ENCODE data around the gene ADAMTS20. TPM values are rescaled to one million over a fixed set of nuclear protein-coding genes. Genes with fewer than 3 reads are reported as not detected.

ADAMTS20 gene
- total RNA-seq, 2 experiments from 2014 or later = not detected

GRCh38 chr12:43337571-43338444 lies 214.2 kb downstream of the ADAMTS20 start:
- Mint-ChIP-seq H3K4me1 (no peaks in the 10 kb centered on the region), H3K36me3 (ENCODE audit: low read depth) (no peaks in the 10 kb centered on the region), H3K4me3 (no peak overlapping the region), H3K27me3 (no peaks in the 10 kb centered on the region), H3K9me3 (no peaks in the 10 kb centered on the region), H3K27ac (no peak overlapping the region)
- DNase-seq = no peak
- POLR2A ChIA-PET = no interaction called here
- CTCF ChIA-PET = no interaction called here

GRCh38 chr12:43336962-43337555 lies 214.9 kb downstream of the ADAMTS20 start:
- no peaks in the 10 kb centered on the region for H3K36me3 Mint-ChIP-seq (ENCODE audit: low read depth)
- H3K27ac Mint-ChIP-seq = no peak overlapping the region
- ChIA-PET CTCF (no interaction called here), POLR2A (no interaction called here)
- H3K9me3 Mint-ChIP-seq = no peaks in the 10 kb centered on the region
- H3K4me1 Mint-ChIP-seq = no peaks in the 10 kb centered on the region
- H3K27me3 Mint-ChIP-seq = no peaks in the 10 kb centered on the region
- H3K4me3 Mint-ChIP-seq = no peak overlapping the region
- no peak for DNase-seq

- Mint-ChIP-seq H3K27me3 (no peaks in the 10 kb centered on the region), H3K36me3 (ENCODE audit: low read depth) (no peaks in the 10 kb centered on the region), H3K9me3 (no peaks in the 10 kb centered on the region), H3K27ac (no peak overlapping the region), H3K4me1 (no peaks in the 10 kb centered on the region), H3K4me3 (no peak overlapping the region)
- ChIA-PET POLR2A (no interaction called here), CTCF (no interaction called here)
- DNase-seq = no peak
Observed at GRCh38 chr12:43333644-43334043, 218.4 kb downstream of the ADAMTS20 start.

- Mint-ChIP-seq H3K4me1 (no peaks in the 10 kb centered on the region), H3K27ac (no peak overlapping the region), H3K4me3 (no peak overlapping the region), H3K36me3 (ENCODE audit: low read depth) (no peaks in the 10 kb centered on the region), H3K9me3 (no peaks in the 10 kb centered on the region), H3K27me3 (no peaks in the 10 kb centered on the region)
- CTCF ChIA-PET = no interaction called here
- no peak for DNase-seq
- POLR2A ChIA-PET = no interaction called here
Observed at GRCh38 chr12:43332977-43333640, 218.9 kb downstream of the ADAMTS20 start.

GRCh38 chr12:43331935-43332334 lies 220.1 kb downstream of the ADAMTS20 start:
- Mint-ChIP-seq H3K4me1 (no peaks in the 10 kb centered on the region), H3K36me3 (ENCODE audit: low read depth) (no peaks in the 10 kb centered on the region), H3K9me3 (no peaks in the 10 kb centered on the region), H3K4me3 (no peak overlapping the region), H3K27ac (no peak overlapping the region), H3K27me3 (no peaks in the 10 kb centered on the region)
- no peak for DNase-seq
- ChIA-PET POLR2A (no interaction called here), CTCF (no interaction called here)

- POLR2A ChIA-PET = no interaction called here
Observed at GRCh38 chr12:43329375-43329774, 222.6 kb downstream of the ADAMTS20 start.

GRCh38 chr12:43325786-43326185 lies 226.2 kb downstream of the ADAMTS20 start:
- ChIA-PET POLR2A (no interaction called here), CTCF (no interaction called here)
- H3K27ac Mint-ChIP-seq = no peak overlapping the region
- H3K4me3 Mint-ChIP-seq = no peak overlapping the region
- H3K4me1 Mint-ChIP-seq = no peaks in the 10 kb centered on the region
- no peaks in the 10 kb centered on the region for H3K36me3 Mint-ChIP-seq (ENCODE audit: low read depth)
- no peak for DNase-seq
- H3K9me3 Mint-ChIP-seq = no peaks in the 10 kb centered on the region
- H3K27me3 Mint-ChIP-seq = no peaks in the 10 kb centered on the region

More at GRCh38 chr12:43329375-43329774, 222.6 kb downstream of the ADAMTS20 start:
- H3K4me1 Mint-ChIP-seq = no peaks in the 10 kb centered on the region
- no peak overlapping the region for H3K4me3 Mint-ChIP-seq
- no peak overlapping the region for H3K27ac Mint-ChIP-seq
- H3K36me3 Mint-ChIP-seq (ENCODE audit: low read depth) = no peaks in the 10 kb centered on the region
- CTCF ChIA-PET = no interaction called here
- H3K9me3 Mint-ChIP-seq = no peaks in the 10 kb centered on the region
- H3K27me3 Mint-ChIP-seq = no peaks in the 10 kb centered on the region
- no peak for DNase-seq

GRCh38 chr12:43320281-43320680 lies 231.7 kb downstream of the ADAMTS20 start:
- Mint-ChIP-seq H3K9me3 (no peaks in the 10 kb centered on the region), H3K27me3 (no peaks in the 10 kb centered on the region), H3K27ac (no peak overlapping the region), H3K4me1 (no peaks in the 10 kb centered on the region), H3K36me3 (ENCODE audit: low read depth) (no peaks in the 10 kb centered on the region), H3K4me3 (no peak overlapping the region)
- CTCF ChIA-PET = no interaction called here
- POLR2A ChIA-PET = no interaction called here
- DNase-seq = no peak

GRCh38 chr12:43318021-43318420 lies 234.0 kb downstream of the ADAMTS20 start:
- H3K27ac Mint-ChIP-seq = no peak overlapping the region
- no peaks in the 10 kb centered on the region for H3K27me3 Mint-ChIP-seq
- DNase-seq = no peak
- CTCF ChIA-PET = no interaction called here
- H3K36me3 Mint-ChIP-seq (ENCODE audit: low read depth) = no peaks in the 10 kb centered on the region
- no peak overlapping the region for H3K4me3 Mint-ChIP-seq
- no peaks in the 10 kb centered on the region for H3K9me3 Mint-ChIP-seq
- no peaks in the 10 kb centered on the region for H3K4me1 Mint-ChIP-seq
- POLR2A ChIA-PET = no interaction called here

GRCh38 chr12:43317156-43317555 lies 234.8 kb downstream of the ADAMTS20 start:
- no peak for DNase-seq
- no peak overlapping the region for H3K4me3 Mint-ChIP-seq
- H3K4me1 Mint-ChIP-seq = no peaks in the 10 kb centered on the region
- CTCF ChIA-PET = no interaction called here
- H3K9me3 Mint-ChIP-seq = no peaks in the 10 kb centered on the region
- POLR2A ChIA-PET = no interaction called here
- no peaks in the 10 kb centered on the region for H3K27me3 Mint-ChIP-seq
- no peak overlapping the region for H3K27ac Mint-ChIP-seq
- H3K36me3 Mint-ChIP-seq (ENCODE audit: low read depth) = no peaks in the 10 kb centered on the region

- H3K9me3 Mint-ChIP-seq = no peaks in the 10 kb centered on the region
Observed at GRCh38 chr12:43316520-43316919, 235.5 kb downstream of the ADAMTS20 start.

GRCh38 chr12:43315961-43316360 lies 236.0 kb downstream of the ADAMTS20 start:
- CTCF ChIA-PET = no interaction called here
- Mint-ChIP-seq H3K27ac (no peak overlapping the region), H3K4me1 (no peaks in the 10 kb centered on the region), H3K4me3 (no peak overlapping the region), H3K27me3 (no peaks in the 10 kb centered on the region), H3K9me3 (no peaks in the 10 kb centered on the region), H3K36me3 (ENCODE audit: low read depth) (no peaks in the 10 kb centered on the region)
- POLR2A ChIA-PET = no interaction called here
- no peak for DNase-seq

More at GRCh38 chr12:43316520-43316919, 235.5 kb downstream of the ADAMTS20 start:
- DNase-seq = no peak
- H3K27ac Mint-ChIP-seq = no peak overlapping the region
- POLR2A ChIA-PET = no interaction called here
- H3K36me3 Mint-ChIP-seq (ENCODE audit: low read depth) = no peaks in the 10 kb centered on the region
- H3K4me1 Mint-ChIP-seq = no peaks in the 10 kb centered on the region
- no peaks in the 10 kb centered on the region for H3K27me3 Mint-ChIP-seq
- H3K4me3 Mint-ChIP-seq = no peak overlapping the region
- CTCF ChIA-PET = no interaction called here

GRCh38 chr12:43312991-43313505 lies 239.0 kb downstream of the ADAMTS20 start:
- no peak for DNase-seq
- no peak overlapping the region for H3K27ac Mint-ChIP-seq
- H3K9me3 Mint-ChIP-seq = peaks cover 2% of the 10 kb centered on the region
- no peaks in the 10 kb centered on the region for H3K27me3 Mint-ChIP-seq
- H3K4me3 Mint-ChIP-seq = no peak overlapping the region
- H3K36me3 Mint-ChIP-seq (ENCODE audit: low read depth) = no peaks in the 10 kb centered on the region
- POLR2A ChIA-PET = no interaction called here
- no peaks in the 10 kb centered on the region for H3K4me1 Mint-ChIP-seq
- CTCF ChIA-PET = no interaction called here
